ENCODE results near the gene PPM1L. TPM values are rescaled to one million over a fixed set of nuclear protein-coding genes. Genes with fewer than 3 reads are reported as not detected.

The PPM1L gene
- total and polyA plus RNA-seq, 2 experiments from 2014 or later, result 1.2 to 12.6 TPM

GRCh38 chr3:160754855-160755747, 930 bp upstream of the PPM1L start:
- Histone ChIP-seq H3K4me3 (peak overlapping the region; percentile 79), H3K36me3 (no peaks in the 10 kb centered on the region), H3K4me1 (ENCODE audit: low read depth) (peaks cover 10% of the 10 kb centered on the region), H3K27me3 (peaks cover 22% of the 10 kb centered on the region), H3K27ac (peak overlapping the region; percentile 99), H3K9me3 (ENCODE audit: low read depth) (no peaks in the 10 kb centered on the region)
- DNase-seq (ENCODE audit: low read depth in 1 of 2, low spot score in 1 of 2), result peak; percentile 96
- no peak for TF ChIP-seq CTCF (IDR thresholded peaks at IDR 0.05; ENCODE audit: low read depth, low read length)

- H3K4me3 ChIP-seq, result peak overlapping the region; percentile 79
- H3K36me3 ChIP-seq, result no peaks in the 10 kb centered on the region
- DNase-seq (ENCODE audit: low read depth in 1 of 2, low spot score in 1 of 2), result peak in 1 of 2 donors; percentile 43
- no peak overlapping the region for H3K27ac ChIP-seq
- no peaks in the 10 kb centered on the region for H3K9me3 ChIP-seq (ENCODE audit: low read depth)
- H3K4me1 ChIP-seq (ENCODE audit: low read depth), result peaks cover 10% of the 10 kb centered on the region
- no peak for TF ChIP-seq CTCF (IDR thresholded peaks at IDR 0.05; ENCODE audit: low read depth, low read length)
- peaks cover 15% of the 10 kb centered on the region for H3K27me3 ChIP-seq
Observed at GRCh38 chr3:160757233-160758106, 1.4 kb downstream of the PPM1L start.

GRCh38 chr3:160758929-160759577, 3.0 kb downstream of the PPM1L start:
- DNase-seq (ENCODE audit: low read depth in 1 of 2, low spot score in 1 of 2), result no peak
- H3K36me3 ChIP-seq, result no peaks in the 10 kb centered on the region
- no peak overlapping the region for H3K4me3 ChIP-seq
- H3K4me1 ChIP-seq (ENCODE audit: low read depth), result peaks cover 6% of the 10 kb centered on the region
- H3K27me3 ChIP-seq, result peaks cover 15% of the 10 kb centered on the region
- no peaks in the 10 kb centered on the region for H3K9me3 ChIP-seq (ENCODE audit: low read depth)
- H3K27ac ChIP-seq, result no peak overlapping the region
- no peak for TF ChIP-seq CTCF (IDR thresholded peaks at IDR 0.05; ENCODE audit: low read depth, low read length)

GRCh38 chr3:160763073-160763472, 7.0 kb downstream of the PPM1L start:
- H3K9me3 ChIP-seq (ENCODE audit: low read depth), result no peaks in the 10 kb centered on the region
- no peak overlapping the region for H3K4me3 ChIP-seq
- H3K4me1 ChIP-seq (ENCODE audit: low read depth), result no peaks in the 10 kb centered on the region
- H3K36me3 ChIP-seq, result no peaks in the 10 kb centered on the region
- DNase-seq (ENCODE audit: low read depth in 1 of 2, low spot score in 1 of 2), result no peak
- H3K27me3 ChIP-seq, result no peaks in the 10 kb centered on the region
- H3K27ac ChIP-seq, result no peak overlapping the region
- no peak for TF ChIP-seq CTCF (IDR thresholded peaks at IDR 0.05; ENCODE audit: low read depth, low read length)

- Histone ChIP-seq H3K4me3 (no peak overlapping the region), H3K9me3 (ENCODE audit: low read depth) (no peaks in the 10 kb centered on the region)
- DNase-seq (ENCODE audit: low read depth in 1 of 2, low spot score in 1 of 2), result no peak
Observed at GRCh38 chr3:160765211-160765610, 9.2 kb downstream of the PPM1L start.

More at GRCh38 chr3:160765211-160765610, 9.2 kb downstream of the PPM1L start:
- TF ChIP-seq CTCF (IDR thresholded peaks at IDR 0.05; ENCODE audit: low read depth, low read length), result no peak
- H3K36me3 ChIP-seq, result no peaks in the 10 kb centered on the region
- H3K4me1 ChIP-seq (ENCODE audit: low read depth), result no peaks in the 10 kb centered on the region
- H3K27me3 ChIP-seq, result no peaks in the 10 kb centered on the region
- no peak overlapping the region for H3K27ac ChIP-seq
